Activated naive CD4-positive, alpha-beta T cell treated with Interleukin-2 at 50 U/mL for 16 hours (primary cell): ENCODE results near the gene COPS2.
"Not testable (repeated sequence)": the region's sequence is repeated elsewhere in the genome, so short reads cannot be mapped to it uniquely, and the experiment has no call there.

ENCODE experiments used
- DNase-seq: peaks from one replicate; pipeline ENCODE4 v3.0.0-alpha.2; 2020

Gene COPS2

DNA sequence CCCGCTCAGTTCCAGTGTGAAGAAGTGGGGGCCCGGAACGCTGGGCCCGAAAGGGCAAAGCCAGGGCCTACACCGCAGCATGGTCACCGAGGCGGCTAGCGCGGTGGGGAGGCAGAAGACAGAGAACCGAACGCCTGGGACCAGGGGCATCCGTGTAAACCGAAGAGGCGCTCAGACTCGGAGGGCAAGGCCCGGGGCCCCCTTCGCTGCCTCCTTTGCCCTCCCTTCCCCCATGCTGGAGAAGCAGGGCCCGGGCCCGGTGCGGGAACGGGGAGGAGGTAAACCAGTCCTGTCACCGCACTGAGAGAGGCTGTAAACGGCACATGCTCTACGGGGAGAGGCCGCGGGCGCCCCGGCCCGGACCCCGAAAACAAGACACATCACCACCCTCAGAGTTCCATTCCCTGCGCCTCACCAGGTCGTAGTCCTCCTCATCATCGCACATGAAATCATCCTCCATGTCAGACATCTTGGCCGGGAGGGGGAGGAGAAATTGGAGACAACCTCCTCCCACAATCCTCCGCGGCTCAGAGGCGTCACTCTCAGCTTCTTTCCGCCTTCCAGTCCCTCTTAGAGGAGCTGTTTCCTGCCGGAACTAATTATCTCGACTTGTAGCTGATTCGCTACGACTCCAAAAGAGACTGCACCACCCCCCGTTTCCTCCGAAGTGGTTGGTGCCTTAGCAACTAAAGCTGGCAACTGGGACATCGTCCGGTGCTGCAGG lies at the start of gene COPS2:
TSS of gene COPS2 (minus strand) at position 490 of the 724 bp plus-strand sequence. CDS start at position 469, 21 bp downstream.
- peak; percentile 94 for DNase-seq

DNA sequence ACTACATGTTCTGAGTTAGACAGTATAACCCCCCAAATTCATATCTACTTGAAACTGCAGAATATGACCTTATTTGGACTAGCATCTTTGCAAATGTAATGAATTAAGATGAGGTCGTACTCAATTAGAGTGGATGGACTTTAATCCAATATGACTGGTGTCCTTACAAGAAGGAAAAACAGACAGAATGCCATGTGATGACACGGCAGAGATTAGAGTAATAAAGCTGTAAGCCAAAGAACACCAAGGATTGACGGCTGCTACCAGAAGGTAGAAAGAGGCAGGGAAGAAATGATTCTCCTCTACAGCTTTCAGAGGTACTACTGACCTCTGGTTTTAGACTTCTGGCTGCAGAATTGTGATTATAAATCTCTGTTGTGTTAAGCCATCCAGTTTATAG lies 44.9 kb upstream of the COPS2 start:
- no peak for DNase-seq

DNA sequence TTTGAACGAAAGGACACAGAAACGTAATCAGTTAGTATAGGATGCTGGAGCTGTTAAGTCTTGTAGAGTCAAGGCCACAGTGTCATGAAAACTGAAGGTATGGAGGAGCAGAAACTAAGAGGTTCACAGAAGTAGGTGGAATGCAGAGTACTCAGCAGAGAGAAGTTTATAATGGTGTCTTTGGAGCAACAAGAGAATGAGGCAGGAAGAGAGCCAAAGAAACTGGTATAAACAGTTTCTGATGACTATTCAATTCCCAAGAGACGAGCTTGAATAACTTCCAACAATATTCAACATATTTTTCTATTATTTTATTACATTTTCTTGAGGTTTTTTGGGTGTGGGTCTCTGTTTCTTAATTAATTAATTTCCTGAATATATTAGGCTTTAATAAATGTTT lies 44.3 kb upstream of the COPS2 start:
- no peak for DNase-seq

DNA sequence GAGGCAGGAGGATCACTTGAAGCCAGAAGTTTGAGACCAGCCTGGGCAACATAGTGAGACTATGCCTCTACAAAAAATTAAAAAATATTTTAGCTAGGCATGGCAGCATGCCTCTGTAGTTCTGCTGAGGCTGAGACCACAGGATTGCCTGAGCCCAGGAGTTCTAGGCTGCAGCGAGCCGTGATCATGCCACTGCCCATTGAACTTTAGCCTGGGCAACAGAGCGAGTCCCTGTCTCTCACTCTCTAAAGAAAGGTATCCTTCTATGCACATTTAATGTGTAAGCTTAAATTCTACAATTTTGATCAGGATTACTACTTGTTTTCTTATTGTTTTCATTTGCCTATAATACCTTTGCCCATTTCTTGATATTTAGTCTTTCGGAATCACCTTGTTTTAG lies 41.5 kb upstream of the COPS2 start:
- DNase-seq = no peak

- no peak for DNase-seq
Measured at GRCh38 chr15:49191892-49192291, 36.5 kb upstream of the COPS2 start.

DNA sequence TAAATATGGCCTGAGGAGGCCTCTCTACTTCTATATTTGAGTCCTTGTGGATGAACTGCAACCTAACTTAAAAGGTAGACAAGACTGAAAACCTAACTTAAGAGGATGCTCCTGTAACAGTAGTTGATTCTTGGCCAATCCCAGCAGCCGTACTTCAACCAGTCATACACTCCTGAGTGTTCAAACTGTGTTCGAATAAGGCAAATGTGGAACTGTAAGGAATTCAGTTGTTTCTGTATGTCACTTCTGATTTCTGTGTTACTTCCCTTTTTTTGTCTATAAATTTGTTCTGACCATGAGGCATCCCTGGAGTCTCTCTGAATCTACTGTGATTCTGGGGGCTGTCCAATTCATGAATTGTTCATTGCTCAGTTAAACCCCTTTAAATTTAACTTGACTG lies 35.2 kb upstream of the COPS2 start:
- no peak for DNase-seq

DNA sequence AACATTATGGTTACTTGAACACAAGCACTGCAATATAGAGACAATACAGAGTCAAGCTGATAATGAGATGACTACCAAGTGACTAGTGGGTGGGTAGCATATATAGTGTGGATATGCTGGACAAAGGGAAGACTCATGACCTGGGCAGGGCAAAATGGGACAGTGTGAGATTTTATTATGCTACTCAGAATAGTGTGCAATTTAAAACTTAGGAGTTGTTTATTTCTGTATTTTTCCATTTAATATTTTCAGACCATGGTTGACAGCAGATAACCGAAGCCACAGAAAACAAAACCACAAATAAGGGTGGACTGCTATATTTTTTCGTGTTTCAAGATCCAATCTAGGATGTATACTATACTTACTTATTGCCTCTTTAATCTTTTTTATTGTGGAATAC lies 34.2 kb upstream of the COPS2 start:
- DNase-seq = no peak

- no peak for DNase-seq
Measured at GRCh38 chr15:49188933-49189332, 33.5 kb upstream of the COPS2 start.

DNA sequence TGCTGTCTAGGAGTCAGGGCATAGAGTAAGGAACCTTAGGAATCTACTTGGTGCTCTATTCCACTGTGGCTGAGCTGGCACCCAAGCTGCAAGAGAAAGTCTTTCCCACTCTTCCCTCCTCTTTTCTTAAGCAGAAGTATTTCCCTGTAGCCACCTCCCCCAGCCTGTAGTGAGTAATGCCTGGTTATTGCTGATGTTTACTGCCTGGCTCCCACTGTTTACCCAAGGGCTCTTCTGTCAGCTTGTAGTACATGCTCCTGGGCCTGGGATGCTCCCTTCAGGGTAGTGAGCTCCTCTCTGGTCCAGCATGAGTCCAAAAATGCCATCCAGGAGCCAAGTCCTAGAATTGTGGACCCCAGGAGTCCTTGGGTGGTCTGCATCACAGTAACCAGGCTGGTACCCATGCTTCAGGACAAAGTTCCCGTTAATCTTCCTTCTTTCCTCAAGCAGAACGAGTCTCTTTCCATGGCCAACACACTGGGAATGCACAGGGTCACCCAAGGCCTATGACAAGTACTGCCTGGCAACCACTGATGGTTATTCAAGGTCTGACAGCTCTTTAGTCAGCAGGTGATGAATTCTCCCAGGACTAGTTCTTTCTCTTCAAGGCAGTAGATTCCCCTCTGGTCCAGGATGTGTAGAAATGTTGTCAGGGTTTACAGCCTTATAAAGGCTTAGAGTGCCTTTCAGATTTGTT lies 32.3 kb upstream of the COPS2 start:
- DNase-seq = no peak

GRCh38 chr15:49185473-49185872 lies 30.1 kb upstream of the COPS2 start:
- DNase-seq = no peak

GRCh38 chr15:49183741-49184140 lies 28.3 kb upstream of the COPS2 start:
- DNase-seq = not testable (repeated sequence)

DNA sequence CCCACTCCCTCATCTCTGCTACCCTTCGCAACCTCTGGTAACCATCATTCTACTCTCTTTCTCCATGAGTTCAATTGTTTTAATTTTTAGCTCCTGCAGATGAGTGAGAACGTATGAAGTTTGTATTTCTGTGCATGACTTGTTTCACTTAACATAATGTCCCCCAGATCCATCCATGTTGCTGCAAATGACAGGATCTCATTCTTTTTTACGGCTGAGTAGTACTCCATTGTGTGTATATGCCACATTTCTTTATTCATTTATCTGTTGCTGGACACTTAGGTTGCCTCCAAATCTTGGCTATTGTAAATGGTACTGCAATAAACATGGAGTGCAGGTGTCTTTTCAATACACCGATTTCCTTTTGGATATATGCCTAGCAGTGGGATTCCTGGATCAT lies 26.7 kb upstream of the COPS2 start:
- DNase-seq = no peak

GRCh38 chr15:49179433-49180190 lies 24.2 kb upstream of the COPS2 start:
- DNase-seq = no peak

GRCh38 chr15:49178497-49178896 lies 23.1 kb upstream of the COPS2 start:
- DNase-seq = no peak

DNA sequence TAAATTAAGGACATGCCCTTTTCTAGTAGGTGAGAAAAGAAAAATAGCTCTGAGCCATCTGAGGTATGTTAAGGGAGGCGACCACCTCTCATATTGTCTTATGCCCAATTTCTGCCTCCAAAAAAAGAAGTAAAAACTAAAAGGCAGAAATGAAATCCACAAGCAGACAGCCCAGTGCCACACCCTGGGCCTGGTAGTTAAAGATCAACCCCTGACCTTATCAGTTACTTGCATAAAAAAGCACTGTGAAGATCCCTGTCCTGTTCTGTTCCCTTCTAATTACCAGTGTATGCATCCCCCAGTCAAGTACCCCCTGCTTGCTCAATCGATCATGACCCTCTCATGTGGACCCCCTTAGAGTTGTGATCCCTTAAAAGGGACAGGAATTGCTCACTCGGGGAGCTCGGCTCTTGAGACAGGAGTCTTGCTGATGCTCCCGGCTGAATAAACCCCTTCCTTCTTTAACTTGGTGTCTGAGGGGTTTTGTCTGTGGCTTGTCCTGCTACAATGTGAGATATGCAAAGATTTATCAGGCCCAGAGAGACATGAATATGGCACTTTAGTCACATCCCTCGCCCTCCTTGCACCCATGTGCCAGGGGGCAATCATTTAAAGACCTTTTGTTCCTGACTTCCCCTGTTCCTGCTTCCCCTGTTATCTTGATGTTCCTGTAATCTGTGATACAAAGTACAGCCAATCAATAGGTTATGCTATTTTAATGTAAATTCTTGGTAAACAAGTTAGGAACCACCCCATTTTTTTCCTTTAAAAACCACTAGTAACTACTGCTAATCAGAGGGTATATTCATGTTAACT lies 20.4 kb upstream of the COPS2 start:
- not testable (repeated sequence) for DNase-seq

DNA sequence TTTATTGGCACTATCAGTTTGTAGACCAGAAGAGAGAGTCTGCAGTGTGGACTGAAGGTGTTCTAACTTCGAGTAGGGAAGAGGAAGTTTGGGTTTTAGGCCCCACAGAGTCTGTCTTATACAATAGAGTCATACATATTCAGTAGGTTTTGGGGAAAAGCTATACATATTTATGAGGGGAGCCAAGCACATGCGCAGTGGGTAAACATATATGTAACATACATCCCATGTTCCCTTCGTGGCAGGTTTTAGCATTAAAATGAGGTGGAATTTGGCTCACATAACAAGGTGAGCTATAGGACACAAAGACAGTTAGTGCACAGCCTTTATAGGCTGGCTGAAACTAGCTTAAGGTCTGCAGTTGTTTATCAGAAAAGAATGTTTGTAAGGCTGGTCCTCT lies 19.5 kb upstream of the COPS2 start:
- DNase-seq = no peak

DNA sequence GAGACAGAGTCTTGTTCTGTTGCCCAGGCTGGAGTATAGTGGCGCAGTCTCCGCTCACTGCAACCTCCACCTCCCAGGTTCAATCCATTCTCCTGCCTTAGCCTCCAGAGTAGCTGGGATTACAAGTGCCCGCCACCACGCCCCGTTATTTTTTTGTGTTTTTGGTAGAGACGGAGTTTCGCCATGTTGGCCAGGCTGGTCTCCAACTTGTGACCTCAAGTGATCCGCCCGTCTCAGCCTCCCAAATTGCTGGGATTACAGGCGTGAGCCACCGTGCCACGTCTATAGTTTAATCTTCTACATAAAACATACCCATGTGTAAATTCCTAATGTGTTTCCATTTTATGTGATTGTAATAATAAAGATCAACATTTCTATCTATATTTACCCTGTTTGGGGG lies 16.4 kb upstream of the COPS2 start:
- DNase-seq = no peak

DNA sequence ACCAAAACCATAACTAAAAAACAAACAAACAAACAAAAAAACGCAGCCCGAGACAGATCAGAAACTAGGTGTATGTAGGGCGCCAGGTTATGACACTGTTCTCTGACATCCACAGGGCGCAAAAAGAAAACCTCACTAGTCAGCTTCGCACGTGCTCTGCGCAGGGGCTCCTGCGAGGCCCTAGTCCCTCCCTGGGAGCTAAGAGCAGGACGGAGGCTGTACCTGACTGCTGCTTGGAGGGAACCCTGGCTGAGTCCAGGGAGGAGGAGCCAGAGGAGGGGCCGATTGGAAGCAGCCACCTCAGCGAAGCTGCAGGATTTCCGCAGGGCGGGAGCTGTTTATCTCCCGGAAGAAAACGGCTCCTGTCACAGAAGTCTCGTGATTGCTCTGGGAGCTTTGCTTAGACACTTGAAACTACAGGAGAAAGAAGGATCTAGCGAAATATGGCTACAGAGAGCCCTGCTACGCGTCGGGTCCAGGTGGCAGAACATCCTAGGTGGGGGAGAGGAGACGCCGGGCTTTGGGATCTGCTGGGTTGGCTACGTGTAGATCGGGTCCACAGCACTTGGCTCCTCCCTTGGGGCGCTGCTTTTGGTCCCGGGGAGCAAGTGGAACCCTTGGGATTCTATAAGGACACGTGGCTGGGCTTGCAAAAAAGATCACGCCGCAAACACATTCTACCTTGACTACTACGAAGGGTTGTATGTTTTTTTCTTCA lies 14.6 kb upstream of the COPS2 start, which contains the start of gene GALK2:
TSS of gene GALK2 (plus strand) at position 368 of the 718 bp plus-strand sequence. CDS start at position 444, 76 bp downstream.
- peak; percentile 84 for DNase-seq

DNA sequence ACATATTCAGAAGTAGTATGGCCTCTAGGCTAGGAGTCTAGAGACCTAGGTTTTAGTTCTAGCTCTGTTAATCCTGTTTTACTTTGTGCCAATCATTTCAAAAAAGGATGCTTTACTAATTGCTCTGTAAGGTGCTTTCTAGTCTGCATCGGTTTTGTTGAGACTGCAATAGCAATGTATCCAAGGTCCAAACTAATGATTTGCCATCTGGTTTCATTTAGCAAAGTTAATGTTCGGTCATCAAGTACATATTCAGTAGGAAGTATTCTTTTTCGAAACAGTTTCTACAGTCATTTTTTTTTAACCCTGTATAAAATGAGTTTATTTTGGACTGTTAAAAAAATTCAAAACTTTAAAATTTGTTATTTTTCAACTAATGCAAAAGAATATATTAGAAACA lies 12.6 kb upstream of the COPS2 start:
- no peak for DNase-seq

GRCh38 chr15:49164865-49165264 lies 9.5 kb upstream of the COPS2 start:
- no peak for DNase-seq

DNA sequence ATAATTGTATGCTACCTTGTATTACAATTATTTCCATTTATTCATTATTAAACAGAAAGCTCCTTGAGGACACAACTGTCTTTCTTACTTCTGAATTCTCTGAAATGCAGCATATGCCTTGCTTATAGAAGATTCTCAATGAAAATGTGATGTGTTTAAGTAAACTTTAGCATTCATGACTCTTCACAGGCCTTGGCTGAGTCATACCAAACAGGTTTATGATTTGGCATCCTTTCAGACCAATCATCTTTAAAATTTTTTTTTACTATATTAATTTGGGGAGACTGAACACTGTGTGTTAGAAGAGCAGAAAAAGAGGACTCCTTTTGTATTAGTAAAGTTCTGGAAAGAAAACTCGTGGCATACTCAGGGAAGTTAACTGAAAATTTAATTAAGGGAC lies 8.3 kb upstream of the COPS2 start:
- DNase-seq = no peak
